OCI-LY3 (cell line): ENCODE measurements around the gene PCP2.

ENCODE experiments used
- H2AFZ ChIP-seq: fragments of 200-600, 300-600 bp; shearing (Covaris generic); 2 replicates; pipeline ENCODE4 v1.6.0; 2014; ENCODE audit warnings: antibody characterized with exemption, low read depth, low read length
- H3K27ac ChIP-seq: fragments of 200-600, 300-600 bp; sonication (generic); 2 replicates; pipeline ENCODE4 v1.5.1; 2014; ENCODE audit warnings: mild to moderate bottlenecking, low read length, moderate library complexity, mixed read lengths
- H3K27me3 ChIP-seq: fragments of 200-600, 300-600 bp; sonication (generic); 2 replicates; pipeline ENCODE4 v1.6.1; 2014; ENCODE audit warnings: low read depth, low read length, mixed read lengths
- H3K36me3 ChIP-seq: fragments of 200-600, 300-600 bp; sonication (generic); replicated peaks from 2 replicates; pipeline ENCODE3; 2014; ENCODE audit warnings: low read depth, low read length, mixed read lengths
- H3K4me1 ChIP-seq: fragments of 300-600, 200-600 bp; sonication (generic); 2 replicates; pipeline ENCODE4 v1.6.1; 2014; ENCODE audit warnings: low read length, mixed read lengths
- H3K4me2 ChIP-seq: fragments of 200-600, 300-600 bp; sonication (generic); 2 replicates; pipeline ENCODE4 v1.6.1; 2014; ENCODE audit warnings: low read length, mixed read lengths
- H3K4me3 ChIP-seq: fragments of 300-600, 200-600 bp; sonication (generic); 2 replicates; pipeline ENCODE4 v1.5.1; 2014; ENCODE audit warnings: antibody characterized with exemption, mild to moderate bottlenecking, low read length, moderate library complexity
- H3K79me2 ChIP-seq: fragments of 300-600, 200-600 bp; shearing (Covaris generic); 2 replicates; pipeline ENCODE4 v1.6.1; 2014; ENCODE audit warnings: mild to moderate bottlenecking, low read length, mixed read lengths
- H3K9ac ChIP-seq: fragments of 300-600, 200-600 bp; shearing (Covaris generic); 2 replicates; pipeline ENCODE4 v1.6.0; 2014; ENCODE audit warnings: mild to moderate bottlenecking, low read length, moderate library complexity
- H3K9me3 ChIP-seq: fragments of 200-600, 300-600 bp; shearing (Covaris generic); 2 replicates; pipeline ENCODE4 v1.6.1; 2014; ENCODE audit warnings: low read length, mixed read lengths; ENCODE audit not compliant: insufficient read depth
- H4K20me1 ChIP-seq: fragments of 200-600, 300-600 bp; sonication (generic); 2 replicates; pipeline ENCODE4 v1.6.1; 2016; ENCODE audit warnings: low read length, mixed read lengths; ENCODE audit not compliant: insufficient read depth
- EZH2phosphoT487 ChIP-seq: fragments of 200-600 bp; shearing (Covaris generic); IDR thresholded peaks from 2 replicates; pipeline ENCODE4 v1.6.1; 2018; ENCODE audit warnings: antibody characterized with exemption, mixed run types, low read depth
- TF ChIP-seq, protein P1 (sequence below): fragments of 200-600, 300-600 bp; sonication (generic); IDR thresholded peaks from 2 replicates; pipeline ENCODE4 v1.5.1; 2014; ENCODE audit warnings: antibody characterized with exemption, low read length, low read depth

Gene PCP2

DNA sequence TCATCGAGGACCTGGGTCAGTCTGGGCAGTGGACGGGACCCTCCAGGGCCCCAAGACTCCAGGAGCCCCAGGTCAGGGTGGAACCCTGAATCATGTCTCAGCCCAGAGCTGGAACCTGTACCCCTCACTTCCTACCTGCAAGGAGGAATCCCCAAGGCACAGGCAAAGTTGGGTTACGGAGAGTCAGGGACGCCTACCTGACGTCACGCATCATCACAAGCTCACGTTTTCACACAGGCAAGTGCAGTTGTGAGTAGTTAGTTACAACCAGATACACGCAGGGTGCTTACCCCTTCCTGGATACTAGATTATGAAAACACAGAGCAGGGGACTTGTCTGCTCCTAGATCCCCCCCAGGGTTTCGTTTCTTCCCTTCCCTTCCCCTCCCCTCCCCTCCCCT is 37.3 kb upstream of the PCP2 start:
- Histone ChIP-seq H3K4me2 (no peak overlapping the region), H3K9me3 (no peaks in the 10 kb centered on the region), H4K20me1 (no peaks in the 10 kb centered on the region), H3K27me3 (peaks cover 26% of the 10 kb centered on the region), H3K9ac (no peak overlapping the region), H2AFZ (no peak overlapping the region), H3K36me3 (no peaks in the 10 kb centered on the region), H3K27ac (no peak overlapping the region), H3K4me3 (no peak overlapping the region), H3K79me2 (no peaks in the 10 kb centered on the region), H3K4me1 (no peaks in the 10 kb centered on the region)
- TF ChIP-seq EZH2phosphoT487 = no peak
- TF ChIP-seq, protein P1, sequence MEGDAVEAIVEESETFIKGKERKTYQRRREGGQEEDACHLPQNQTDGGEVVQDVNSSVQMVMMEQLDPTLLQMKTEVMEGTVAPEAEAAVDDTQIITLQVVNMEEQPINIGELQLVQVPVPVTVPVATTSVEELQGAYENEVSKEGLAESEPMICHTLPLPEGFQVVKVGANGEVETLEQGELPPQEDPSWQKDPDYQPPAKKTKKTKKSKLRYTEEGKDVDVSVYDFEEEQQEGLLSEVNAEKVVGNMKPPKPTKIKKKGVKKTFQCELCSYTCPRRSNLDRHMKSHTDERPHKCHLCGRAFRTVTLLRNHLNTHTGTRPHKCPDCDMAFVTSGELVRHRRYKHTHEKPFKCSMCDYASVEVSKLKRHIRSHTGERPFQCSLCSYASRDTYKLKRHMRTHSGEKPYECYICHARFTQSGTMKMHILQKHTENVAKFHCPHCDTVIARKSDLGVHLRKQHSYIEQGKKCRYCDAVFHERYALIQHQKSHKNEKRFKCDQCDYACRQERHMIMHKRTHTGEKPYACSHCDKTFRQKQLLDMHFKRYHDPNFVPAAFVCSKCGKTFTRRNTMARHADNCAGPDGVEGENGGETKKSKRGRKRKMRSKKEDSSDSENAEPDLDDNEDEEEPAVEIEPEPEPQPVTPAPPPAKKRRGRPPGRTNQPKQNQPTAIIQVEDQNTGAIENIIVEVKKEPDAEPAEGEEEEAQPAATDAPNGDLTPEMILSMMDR = no peak

DNA sequence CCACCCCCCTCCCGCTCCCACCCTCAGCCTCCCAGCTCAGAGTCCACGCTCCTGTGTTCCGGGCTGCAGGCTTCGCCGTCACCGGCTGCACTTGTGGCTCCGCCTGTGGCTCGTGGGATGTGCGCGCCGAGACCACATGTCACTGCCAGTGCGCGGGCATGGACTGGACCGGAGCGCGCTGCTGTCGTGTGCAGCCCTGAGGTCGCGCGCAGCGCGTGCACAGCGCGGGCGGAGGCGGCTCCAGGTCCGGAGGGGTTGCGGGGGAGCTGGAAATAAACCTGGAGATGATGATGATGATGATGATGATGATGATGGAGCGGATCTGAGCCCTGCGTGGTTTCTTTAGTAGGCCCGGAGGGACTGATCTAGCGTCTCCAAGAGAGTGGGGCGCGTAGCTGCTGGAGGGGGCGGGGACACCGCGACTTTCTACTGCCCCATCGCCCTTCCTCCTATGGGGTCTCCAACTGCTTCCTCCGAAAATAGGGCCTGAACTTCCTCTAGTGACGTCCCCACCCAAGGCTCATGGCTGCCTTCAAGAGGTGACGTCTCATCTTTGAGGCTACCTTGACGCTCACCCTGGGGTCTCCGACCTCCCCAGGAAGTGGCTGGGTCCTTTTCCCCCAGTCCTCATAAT is 36.7 kb upstream of the PCP2 start:
- Histone ChIP-seq H3K27ac (no peak overlapping the region), H2AFZ (no peak overlapping the region), H3K4me2 (no peak overlapping the region), H3K9ac (no peak overlapping the region), H3K4me1 (no peaks in the 10 kb centered on the region), H3K79me2 (no peaks in the 10 kb centered on the region), H3K4me3 (no peak overlapping the region), H3K27me3 (peaks cover 22% of the 10 kb centered on the region), H4K20me1 (no peaks in the 10 kb centered on the region), H3K9me3 (no peaks in the 10 kb centered on the region), H3K36me3 (no peaks in the 10 kb centered on the region)
- TF ChIP-seq, protein P1 = no peak
- TF ChIP-seq EZH2phosphoT487 = no peak

DNA sequence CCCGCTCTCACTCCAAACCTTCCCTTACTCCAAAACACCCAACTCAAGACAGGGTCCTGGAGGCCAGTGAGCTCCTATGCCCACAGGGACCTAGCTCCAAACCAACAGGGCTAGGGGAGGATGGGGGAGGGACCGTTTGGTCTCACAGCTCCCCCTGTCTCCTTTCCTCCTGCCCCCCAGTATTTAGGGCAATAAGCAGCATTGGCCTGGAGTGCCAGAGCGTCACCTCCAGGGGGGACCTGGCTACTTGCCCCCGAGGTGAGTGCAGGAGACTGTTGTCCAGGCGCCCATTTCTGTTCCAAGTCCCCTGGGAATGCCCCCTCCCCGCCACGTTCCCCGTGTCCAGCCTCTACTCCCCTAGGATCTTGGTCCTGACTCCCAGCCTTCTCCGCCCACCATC is 36.1 kb upstream of the PCP2 start:
- Histone ChIP-seq H4K20me1 (no peaks in the 10 kb centered on the region), H3K36me3 (no peaks in the 10 kb centered on the region), H3K27ac (no peak overlapping the region), H3K4me1 (no peaks in the 10 kb centered on the region), H2AFZ (no peak overlapping the region), H3K27me3 (peaks cover 22% of the 10 kb centered on the region), H3K79me2 (no peaks in the 10 kb centered on the region), H3K9ac (no peak overlapping the region), H3K9me3 (no peaks in the 10 kb centered on the region), H3K4me2 (no peak overlapping the region), H3K4me3 (no peak overlapping the region)
- TF ChIP-seq, protein P1 = no peak
- TF ChIP-seq EZH2phosphoT487 = no peak

DNA sequence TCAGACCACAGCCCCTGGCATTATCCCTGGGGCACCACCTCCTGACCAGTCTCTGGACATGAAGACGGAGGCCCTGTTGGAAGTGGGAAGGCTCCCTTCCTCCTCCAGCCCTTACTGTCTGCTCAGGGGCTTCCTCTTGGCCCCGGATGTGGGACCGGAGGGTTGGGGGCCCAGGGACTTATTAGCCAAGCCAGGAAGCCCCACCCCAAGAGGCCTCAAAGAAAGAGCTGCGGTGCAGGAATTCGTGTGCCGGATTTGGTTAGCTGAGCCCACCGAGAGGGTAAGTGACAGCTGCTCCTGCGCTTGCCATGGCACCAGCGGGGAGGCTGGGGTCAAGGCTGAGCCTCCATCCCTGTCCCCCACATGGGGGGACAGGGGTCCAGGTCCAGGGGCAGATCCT is 35.3 kb upstream of the PCP2 start, which contains the start of gene RETN:
RETN (plus strand) TSS at position 208 of the 400 bp plus-strand sequence. CDS start 278 bp downstream, outside the sequence.
- no peak for TF ChIP-seq EZH2phosphoT487
- TF ChIP-seq, protein P1 = no peak
- Histone ChIP-seq H3K79me2 (no peaks in the 10 kb centered on the region), H3K36me3 (no peaks in the 10 kb centered on the region), H3K4me3 (no peak within 1 kb of the TSS), H3K9ac (no peak within 1 kb of the TSS), H3K27ac (no peak within 1 kb of the TSS), H4K20me1 (no peaks in the 10 kb centered on the region), H2AFZ (no peak within 1 kb of the TSS), H3K4me2 (no peak within 1 kb of the TSS), H3K9me3 (no peaks in the 10 kb centered on the region), H3K27me3 (peaks cover 14% of the 10 kb centered on the region), H3K4me1 (no peaks in the 10 kb centered on the region)
